Kidney epithelial cell (primary cell): ENCODE data around the gene DCX. TPM values are rescaled to one million over a fixed set of nuclear protein-coding genes. Genes with fewer than 3 reads are reported as not detected.

Experiments
- DNase-seq: peaks from one replicate; pipeline ENCODE4 v3.0.0-alpha.2; 2010; ENCODE audit warnings: low read depth
- H3K27me3 ChIP-seq: 2 replicates; pipeline ENCODE4 v1.6.0; 2011; ENCODE audit warnings: low read length; ENCODE audit not compliant: control insufficient read depth, insufficient read depth
- H3K36me3 ChIP-seq: 2 replicates; pipeline ENCODE4 v1.5.1; 2011; ENCODE audit warnings: low read length; ENCODE audit not compliant: control insufficient read depth, insufficient read depth
- H3K4me3 ChIP-seq: 2 replicates; pipeline ENCODE4 v1.5.1; 2011; ENCODE audit warnings: low read depth, mild to moderate bottlenecking, control low read depth, low read length
- CTCF ChIP-seq: IDR thresholded peaks from 2 replicates; pipeline ENCODE4 v1.5.1; 2011; ENCODE audit warnings: mild to moderate bottlenecking, moderate library complexity, low read length, control low read depth, inconsistent platforms; ENCODE audit not compliant: insufficient read depth, poor library complexity, severe bottlenecking
- total RNA-seq: library from RNA; depleted of rRNA; stranded (reverse); fragments of >200 nt; gene quantifications from 2 replicates; pipeline ENCODE4 v1.2.3, GENCODE V29; 2015

The DCX gene
- total RNA-seq, 1 donor from 2014 or later, result not detected

GRCh38 chrX:111407948-111408347 is 4.0 kb downstream of the DCX start:
- H3K27me3 ChIP-seq, result peaks cover 3% of the 10 kb centered on the region
- no peak for TF ChIP-seq CTCF
- H3K36me3 ChIP-seq, result no peaks in the 10 kb centered on the region
- H3K4me3 ChIP-seq, result no peak overlapping the region
- DNase-seq, result no peak

GRCh38 chrX:111402344-111402743 is 9.6 kb downstream of the DCX start:
- no peak for DNase-seq
- TF ChIP-seq CTCF, result no peak
- Histone ChIP-seq H3K36me3 (no peaks in the 10 kb centered on the region), H3K27me3 (no peaks in the 10 kb centered on the region), H3K4me3 (no peak overlapping the region)

DNA sequence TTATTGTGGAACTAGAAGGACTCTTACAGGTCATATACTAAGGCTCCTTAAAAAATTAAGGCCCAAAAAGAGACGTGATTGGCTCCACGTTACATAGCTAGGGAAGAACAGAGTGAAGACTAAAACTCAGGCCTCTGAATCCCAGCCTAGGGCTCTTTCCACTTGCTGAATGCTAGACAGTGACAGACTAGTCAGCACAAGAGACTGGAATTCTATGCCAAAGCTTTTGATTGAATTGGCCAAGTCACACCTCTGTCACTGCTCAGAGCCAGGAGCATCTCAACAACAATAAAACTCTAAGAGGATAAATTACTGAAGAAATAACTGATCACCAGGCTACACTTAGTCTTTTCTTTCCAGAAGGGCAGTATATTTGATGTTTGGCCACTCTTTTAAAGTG is 16.8 kb downstream of the DCX start:
- no peak overlapping the region for H3K4me3 ChIP-seq
- no peaks in the 10 kb centered on the region for H3K27me3 ChIP-seq
- TF ChIP-seq CTCF, result no peak
- H3K36me3 ChIP-seq, result no peaks in the 10 kb centered on the region
- no peak for DNase-seq

- no peak for DNase-seq
- no peak for TF ChIP-seq CTCF
- H3K27me3 ChIP-seq, result no peaks in the 10 kb centered on the region
Observed at GRCh38 chrX:111394569-111394968, 17.4 kb downstream of the DCX start.

DNA sequence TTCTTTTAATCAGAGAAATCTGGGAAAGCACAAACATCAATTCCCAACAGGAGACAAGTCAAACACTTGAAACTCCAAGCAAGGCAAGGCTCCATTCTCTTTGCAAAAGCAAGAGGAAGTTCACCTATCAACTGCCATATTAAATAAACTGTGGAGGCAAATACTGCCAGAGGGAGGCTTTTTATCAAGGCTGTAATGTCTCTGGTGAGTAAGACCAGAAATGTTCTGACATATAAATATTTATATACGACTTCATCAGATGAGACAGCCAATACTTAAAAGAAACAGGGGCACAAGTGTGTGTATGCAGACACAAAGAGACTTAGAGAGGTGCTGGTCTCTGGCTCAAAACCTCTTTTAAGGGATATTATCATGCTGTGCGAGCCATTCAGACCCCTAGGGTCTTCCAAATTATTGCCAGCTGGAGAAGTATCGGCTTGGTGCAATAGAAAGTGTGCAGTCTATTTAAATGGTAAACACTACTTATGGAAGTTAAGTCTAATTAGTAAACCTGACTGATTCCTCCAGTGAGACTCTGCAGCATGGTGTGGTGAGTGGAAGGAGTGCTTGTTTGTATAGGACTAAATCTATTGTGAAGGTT is 24.4 kb downstream of the DCX start:
- DNase-seq, result no peak
- TF ChIP-seq CTCF, result no peak
- Histone ChIP-seq H3K27me3 (no peaks in the 10 kb centered on the region), H3K36me3 (no peaks in the 10 kb centered on the region), H3K4me3 (no peak overlapping the region)

More at GRCh38 chrX:111394569-111394968, 17.4 kb downstream of the DCX start:
- Histone ChIP-seq H3K4me3 (no peak overlapping the region), H3K36me3 (no peaks in the 10 kb centered on the region)

DNA sequence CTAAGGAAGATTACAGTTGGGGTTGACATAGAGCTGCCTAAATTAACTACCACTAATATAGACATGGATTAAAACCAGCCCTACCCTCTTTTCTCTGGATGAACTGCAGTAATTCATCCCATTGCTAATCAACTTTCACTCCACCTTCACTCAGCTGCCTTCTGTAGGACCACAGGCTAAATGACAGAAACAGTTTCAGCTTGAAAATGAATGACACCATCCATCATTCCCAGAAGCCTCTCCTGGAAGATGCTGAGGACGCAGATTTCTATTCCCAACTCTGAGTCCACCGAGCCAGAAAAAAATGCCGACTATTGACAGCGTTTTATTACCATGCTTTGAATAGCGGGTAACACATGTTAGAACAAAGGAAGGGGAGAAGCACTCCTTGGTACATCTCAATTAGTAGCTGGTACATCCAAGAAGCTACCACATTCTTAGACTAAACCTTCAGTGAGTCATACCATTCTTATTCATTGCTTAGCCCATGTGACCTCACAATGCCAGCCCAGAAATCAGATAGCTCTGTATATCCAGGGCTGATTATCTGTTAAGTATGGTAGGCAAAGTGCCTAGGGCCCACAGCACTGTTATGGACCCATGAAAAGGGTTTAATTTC is 25.3 kb downstream of the DCX start:
- no peak for TF ChIP-seq CTCF
- DNase-seq, result no peak
- Histone ChIP-seq H3K4me3 (no peak overlapping the region), H3K36me3 (no peaks in the 10 kb centered on the region), H3K27me3 (no peaks in the 10 kb centered on the region)
